Smooth muscle cell (in vitro differentiated cells): ENCODE results near the gene ATF7. TPM values are rescaled to one million over a fixed set of nuclear protein-coding genes. Genes with fewer than 3 reads are reported as not detected.
"Not testable (repeated sequence)": the region's sequence is repeated elsewhere in the genome, so short reads cannot be mapped to it uniquely, and the experiment has no call there.

ENCODE experiments used
- DNase-seq: peaks from one replicate; lab custom pipeline; 2025; ENCODE audit not compliant: unreplicated experiment; lab: John Stamatoyannopoulos, UW
- H2AFZ ChIP-seq: fragments of 200-600 bp; sonication (generic); 2 replicates; pipeline ENCODE4 v1.6.0; 2016; ENCODE audit warnings: antibody characterized with exemption, low read depth, mild to moderate bottlenecking
- H3F3A ChIP-seq: fragments of 200-600 bp; sonication (generic); 2 replicates; pipeline ENCODE4 v1.6.0; 2017; ENCODE audit warnings: antibody characterized with exemption, low read depth
- H3K27ac ChIP-seq: fragments of 200-600 bp; sonication (generic); 2 replicates; pipeline ENCODE4 v1.5.1; 2016; ENCODE audit warnings: low read depth, mild to moderate bottlenecking
- H3K27me3 ChIP-seq: fragments of 200-600 bp; sonication (generic); 2 replicates; pipeline ENCODE4 v1.6.1; 2016; ENCODE audit warnings: low read depth, mild to moderate bottlenecking
- H3K36me3 ChIP-seq: fragments of 200-600 bp; sonication (generic); 2 replicates; pipeline ENCODE4 v1.5.1; 2016; ENCODE audit warnings: low read depth
- H3K4me1 ChIP-seq: fragments of 200-600 bp; sonication (generic); 2 replicates; pipeline ENCODE4 v1.5.1; 2016; ENCODE audit warnings: low read depth
- H3K4me2 ChIP-seq: fragments of 200-600 bp; sonication (generic); 2 replicates; pipeline ENCODE4 v1.6.0; 2016; ENCODE audit warnings: mild to moderate bottlenecking
- H3K4me3 ChIP-seq: fragments of 200-600 bp; sonication (generic); 2 replicates; pipeline ENCODE4 v1.5.1; 2016; ENCODE audit warnings: mild to moderate bottlenecking
- H3K79me2 ChIP-seq: fragments of 200-600 bp; sonication (generic); 2 replicates; pipeline ENCODE4 v1.6.0; 2016; ENCODE audit warnings: low read depth, mild to moderate bottlenecking
- H3K9ac ChIP-seq: fragments of 200-600 bp; sonication (generic); 2 replicates; pipeline ENCODE4 v1.6.0; 2016; ENCODE audit warnings: low read depth
- H3K9me3 ChIP-seq: fragments of 200-600 bp; sonication (generic); replicated peaks from 2 replicates; pipeline ENCODE4 v1.5.1; 2016; ENCODE audit warnings: low read depth
- H4K20me1 ChIP-seq: fragments of 200-600 bp; sonication (generic); 2 replicates; pipeline ENCODE4 v1.6.0; 2016; ENCODE audit warnings: low read depth
- CTCF ChIP-seq: fragments of 200-600 bp; sonication (generic); IDR thresholded peaks from 2 replicates; pipeline ENCODE4 v1.5.1; 2017; ENCODE audit warnings: borderline replicate concordance, mild to moderate bottlenecking, antibody characterized with exemption; ENCODE audit not compliant: insufficient read depth, poor library complexity, severe bottlenecking
- WGBS: methylation state at CpG from one replicate; pipeline ENCODE4 v1.1.7; 2016; ENCODE audit warnings: low lambda C conversion rate; 5-methylcytosine and 5-hydroxymethylcytosine counted together
- polyA plus RNA-seq: library from polyadenylated mRNA; unstranded; fragments of >200 nt; fragmentation: Nextera tagmentation; extraction: Ambion mirVana; gene quantifications from 2 replicates; pipeline ENCODE4 v1.2.1, GENCODE V29; 2016
- total RNA-seq: library from RNA; depleted of rRNA; stranded (reverse); fragments of >200 nt; gene quantifications from 2 replicates; pipeline ENCODE4 v1.2.3, GENCODE V29; 2014

ATF7 gene
- total and polyA plus RNA-seq, 2 experiments from 2014 or later, result 15.2 to 28.5 TPM

DNA sequence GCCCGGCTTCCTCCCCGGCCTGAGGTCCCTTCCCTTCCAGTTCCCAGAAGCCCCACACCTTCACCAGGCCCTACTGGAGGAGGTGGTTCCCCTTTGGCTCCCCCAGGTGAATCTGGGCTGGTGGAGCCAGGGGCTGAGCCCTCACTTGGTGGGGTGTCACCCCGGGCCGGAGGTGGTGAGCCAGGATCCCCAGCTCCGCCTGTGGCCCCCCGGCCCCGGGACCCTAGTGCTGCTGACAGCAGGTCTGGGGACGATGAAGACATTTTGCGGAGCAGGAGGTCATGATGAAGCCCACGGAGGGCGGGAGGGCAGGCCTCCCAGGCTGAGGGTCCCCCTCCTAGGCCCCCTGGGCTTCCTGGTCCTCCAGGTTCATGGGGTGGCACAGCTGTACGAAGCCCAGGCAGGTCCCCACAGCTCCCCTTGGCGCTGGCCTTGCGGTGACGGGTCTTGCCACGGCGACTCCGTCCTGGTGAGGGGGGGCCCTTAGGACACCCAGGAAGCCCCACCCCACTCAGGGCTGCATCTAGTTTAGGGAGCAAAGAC lies 143.5 kb downstream of the ATF7 start:
- H3K4me2 ChIP-seq, result no peak overlapping the region
- no peak overlapping the region for H2AFZ ChIP-seq
- H3F3A ChIP-seq, result peaks cover 54% of the 10 kb centered on the region
- H3K9ac ChIP-seq, result no peak overlapping the region
- H3K9me3 ChIP-seq, result no peaks in the 10 kb centered on the region
- no peak overlapping the region for H3K4me3 ChIP-seq
- 94% methylated on average over 18 of the region's 18 CpGs for WGBS
- no peaks in the 10 kb centered on the region for H3K36me3 ChIP-seq
- H3K27ac ChIP-seq, result peak overlapping the region; percentile 10
- no peak for DNase-seq
- H3K79me2 ChIP-seq, result peaks cover 6% of the 10 kb centered on the region
- H3K27me3 ChIP-seq, result no peaks in the 10 kb centered on the region
- H3K4me1 ChIP-seq, result no peaks in the 10 kb centered on the region
- peaks cover 100% of the 10 kb centered on the region for H4K20me1 ChIP-seq
- TF ChIP-seq CTCF, result no peak

- H3K4me1 ChIP-seq, result no peaks in the 10 kb centered on the region
- H3F3A ChIP-seq, result peaks cover 59% of the 10 kb centered on the region
- no peak overlapping the region for H3K4me2 ChIP-seq
- no peak overlapping the region for H2AFZ ChIP-seq
- TF ChIP-seq CTCF, result no peak
- H3K79me2 ChIP-seq, result peaks cover 8% of the 10 kb centered on the region
- H4K20me1 ChIP-seq, result peaks cover 100% of the 10 kb centered on the region
- no peaks in the 10 kb centered on the region for H3K27me3 ChIP-seq
- no peaks in the 10 kb centered on the region for H3K36me3 ChIP-seq
- no peak overlapping the region for H3K4me3 ChIP-seq
- DNase-seq, result no peak
- no peak overlapping the region for H3K9ac ChIP-seq
- H3K9me3 ChIP-seq, result no peaks in the 10 kb centered on the region
- WGBS, result 83% methylated on average over 9 of the region's 9 CpGs
- H3K27ac ChIP-seq, result peak overlapping the region; percentile 17
Observed at GRCh38 chr12:53481939-53482586, 144.1 kb downstream of the ATF7 start.

DNA sequence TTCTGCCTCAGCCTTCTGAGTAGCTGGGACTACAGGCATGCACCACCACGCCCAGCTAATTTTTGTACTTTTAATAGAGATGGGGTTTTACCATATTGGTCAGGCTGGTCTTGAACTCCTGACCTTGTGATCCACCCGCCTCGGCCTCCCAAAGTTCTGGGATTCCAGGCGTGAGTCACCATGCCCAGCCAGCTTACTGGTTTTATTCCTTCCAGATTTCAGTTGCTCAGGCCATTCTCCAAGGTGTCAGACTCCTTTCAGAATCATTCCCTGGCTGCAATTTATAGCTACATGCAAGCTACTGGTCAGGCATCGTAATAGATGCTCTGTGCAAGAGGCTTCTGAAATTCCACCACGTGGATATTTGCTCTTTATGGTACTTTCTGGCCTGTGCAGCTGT lies 144.7 kb downstream of the ATF7 start:
- Histone ChIP-seq H3F3A (peaks cover 64% of the 10 kb centered on the region), H3K79me2 (peaks cover 14% of the 10 kb centered on the region), H3K27ac (peak overlapping the region; percentile 17), H4K20me1 (peaks cover 100% of the 10 kb centered on the region)
- not testable (repeated sequence) for H3K27me3 ChIP-seq, DNase-seq, H3K36me3 ChIP-seq, H2AFZ ChIP-seq, H3K9me3 ChIP-seq, H3K4me2 ChIP-seq, H3K4me3 ChIP-seq, H3K4me1 ChIP-seq, H3K9ac ChIP-seq
- 65% methylated on average over 6 of the region's 6 CpGs for WGBS

GRCh38 chr12:53480491-53481442 lies 145.4 kb downstream of the ATF7 start:
- peaks cover 100% of the 10 kb centered on the region for H4K20me1 ChIP-seq
- peaks cover 20% of the 10 kb centered on the region for H3K79me2 ChIP-seq
- peaks cover 10% of the 10 kb centered on the region for H3K36me3 ChIP-seq
- H3K9me3 ChIP-seq, result no peaks in the 10 kb centered on the region
- no peaks in the 10 kb centered on the region for H3K27me3 ChIP-seq
- H3K27ac ChIP-seq, result peak overlapping the region; percentile 63
- WGBS, result 83% methylated on average over 12 of the region's 12 CpGs
- H3F3A ChIP-seq, result peaks cover 71% of the 10 kb centered on the region
- no peak overlapping the region for H3K9ac ChIP-seq
- DNase-seq, result no peak
- no peak overlapping the region for H3K4me3 ChIP-seq
- H2AFZ ChIP-seq, result no peak overlapping the region
- H3K4me2 ChIP-seq, result no peak overlapping the region
- no peak for TF ChIP-seq CTCF
- H3K4me1 ChIP-seq, result peaks cover 4% of the 10 kb centered on the region
